Loucy (cell line): ENCODE measurements around the gene CCDC88C.
"Not testable (repeated sequence)": the region's sequence is repeated elsewhere in the genome, so short reads cannot be mapped to it uniquely, and the experiment has no call there.

Experiments used
- H2AFZ ChIP-seq: fragments of 200-600 bp; sonication (generic); 2 replicates; pipeline ENCODE4 v1.6.0; 2016; ENCODE audit warnings: antibody characterized with exemption, mild to moderate bottlenecking, low read length, moderate library complexity
- H3F3A ChIP-seq: fragments of 200-600 bp; 2 replicates; pipeline ENCODE4 v1.6.0; 2016; ENCODE audit warnings: antibody characterized with exemption, low read depth, mild to moderate bottlenecking
- H3K27me3 ChIP-seq: fragments of 200-600 bp; sonication (generic); 2 replicates; pipeline ENCODE4 v1.6.1; 2014; ENCODE audit warnings: low read length, mild to moderate bottlenecking; ENCODE audit not compliant: insufficient read depth, poor library complexity, severe bottlenecking
- H3K36me3 ChIP-seq: fragments of 200-600 bp; sonication (generic); 2 replicates; pipeline ENCODE4 v1.6.1; 2016; ENCODE audit warnings: low read length; ENCODE audit not compliant: insufficient read depth
- H3K4me1 ChIP-seq: fragments of 200-600 bp; sonication (generic); 2 replicates; pipeline ENCODE4 v1.5.1; 2014; ENCODE audit warnings: low read length, mild to moderate bottlenecking; ENCODE audit not compliant: insufficient read depth, poor library complexity, severe bottlenecking
- H3K4me2 ChIP-seq: fragments of 200-600 bp; sonication (generic); 2 replicates; pipeline ENCODE4 v1.6.0; 2014; ENCODE audit warnings: antibody characterized with exemption, low read length, low read depth, mild to moderate bottlenecking; ENCODE audit not compliant: poor library complexity, severe bottlenecking
- H3K4me3 ChIP-seq: fragments of 200-600 bp; sonication (generic); 2 replicates; pipeline ENCODE4 v1.5.1; 2014; ENCODE audit warnings: low read length, mild to moderate bottlenecking, mixed read lengths; ENCODE audit not compliant: poor library complexity, severe bottlenecking
- H3K79me2 ChIP-seq: fragments of 200-600 bp; sonication (generic); 2 replicates; pipeline ENCODE4 v1.6.1; 2014; ENCODE audit warnings: low read length; ENCODE audit not compliant: insufficient read depth
- H3K9ac ChIP-seq: fragments of 200-600 bp; sonication (generic); 2 replicates; pipeline ENCODE4 v1.6.0; 2014; ENCODE audit warnings: mild to moderate bottlenecking, low read depth, low read length, moderate library complexity; ENCODE audit not compliant: poor library complexity, severe bottlenecking
- H3K9me2 ChIP-seq: fragments of 200-600 bp; sonication (generic); replicated peaks from 2 replicates; pipeline ENCODE4 v1.6.1; 2016; ENCODE audit warnings: low read depth, low read length, mixed read lengths
- H3K9me3 ChIP-seq: fragments of 200-600 bp; sonication (generic); 2 replicates; pipeline ENCODE4 v1.6.1; 2014; ENCODE audit warnings: mild to moderate bottlenecking, antibody characterized with exemption, low read length, low read depth; ENCODE audit not compliant: insufficient read depth
- H4K20me1 ChIP-seq: fragments of 200-600 bp; sonication (generic); 2 replicates; pipeline ENCODE4 v1.6.0; 2014; ENCODE audit warnings: antibody characterized with exemption, low read length, mild to moderate bottlenecking; ENCODE audit not compliant: insufficient read depth, poor library complexity, severe bottlenecking
- CTCF ChIP-seq: fragments of 200-600 bp; sonication (generic); conservative IDR thresholded peaks from 2 replicates; pipeline ENCODE4 v1.5.1; 2014; ENCODE audit warnings: mild to moderate bottlenecking, antibody characterized with exemption, low read length
- EZH2phosphoT487 ChIP-seq: fragments of 200-600 bp; IDR thresholded peaks from 2 replicates; pipeline ENCODE4 v1.6.1; 2018; ENCODE audit warnings: antibody characterized with exemption, mild to moderate bottlenecking, moderate library complexity, borderline replicate concordance

Gene CCDC88C

GRCh38 chr14:91444335-91445020 is 26.9 kb upstream of the CCDC88C start:
- TF ChIP-seq CTCF (no peak), EZH2phosphoT487 (no peak)
- Histone ChIP-seq H3K9me3 (0 out of 2 replicates have a peak, but pooled peaks cover 4% of the 10 kb centered on the region), H3K27me3 (no peaks in the 10 kb centered on the region), H3K9me2 (no peaks in the 10 kb centered on the region), H2AFZ (no peak overlapping the region), H3K36me3 (no peaks in the 10 kb centered on the region), H3K4me2 (no peak overlapping the region), H3F3A (no peaks in the 10 kb centered on the region), H3K9ac (no peak overlapping the region), H3K4me3 (no peak overlapping the region), H3K4me1 (no peaks in the 10 kb centered on the region), H3K79me2 (no peaks in the 10 kb centered on the region), H4K20me1 (no peaks in the 10 kb centered on the region)

DNA sequence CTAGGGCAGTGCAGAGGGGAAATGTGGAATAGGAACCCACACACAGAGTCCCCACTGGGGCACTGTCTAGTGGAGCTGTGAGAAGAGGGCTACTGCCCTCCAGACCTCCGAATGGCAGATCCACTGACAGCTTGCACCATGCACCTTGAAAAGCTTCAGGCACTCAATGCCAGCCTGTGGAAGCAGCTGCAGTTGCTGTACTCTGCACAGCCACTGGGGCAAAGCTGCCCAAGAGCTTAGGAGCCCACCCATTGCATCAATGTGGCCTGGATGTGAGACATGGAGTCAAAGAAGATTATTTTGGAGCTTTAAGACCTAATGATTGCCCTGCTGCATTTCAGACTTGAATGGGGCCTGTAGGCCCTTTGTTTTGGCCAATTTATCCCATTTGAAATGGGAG is 21.7 kb upstream of the CCDC88C start:
- TF ChIP-seq CTCF = no peak; the same call in 1 of the 2 replicates
- no peak for TF ChIP-seq EZH2phosphoT487

GRCh38 chr14:91438845-91439244 is 21.2 kb upstream of the CCDC88C start:
- Histone ChIP-seq H3K9me3 (peaks cover 11% of the 10 kb centered on the region; the same call in 1 of the 2 replicates), H3K4me3 (no peak overlapping the region), H3K79me2 (no peaks in the 10 kb centered on the region), H3F3A (no peaks in the 10 kb centered on the region), H3K4me2 (no peak overlapping the region), H2AFZ (no peak overlapping the region), H3K4me1 (no peaks in the 10 kb centered on the region), H3K9ac (no peak overlapping the region), H3K36me3 (no peaks in the 10 kb centered on the region), H3K9me2 (no peaks in the 10 kb centered on the region), H4K20me1 (no peaks in the 10 kb centered on the region), H3K27me3 (no peaks in the 10 kb centered on the region)
- TF ChIP-seq CTCF (no peak), EZH2phosphoT487 (no peak)

More for the DNA sequence above, 21.7 kb upstream of the CCDC88C start:
- no peaks in the 10 kb centered on the region for H3K9me2 ChIP-seq
- H2AFZ ChIP-seq = no peak overlapping the region
- no peaks in the 10 kb centered on the region for H3K79me2 ChIP-seq
- no peaks in the 10 kb centered on the region for H3K27me3 ChIP-seq
- no peak overlapping the region for H3K4me2 ChIP-seq
- H3K4me1 ChIP-seq = no peaks in the 10 kb centered on the region
- H3K4me3 ChIP-seq = no peak overlapping the region
- H3K9me3 ChIP-seq = peaks cover 11% of the 10 kb centered on the region; the same call in 1 of the 2 replicates
- H3K9ac ChIP-seq = no peak overlapping the region
- H3F3A ChIP-seq = no peaks in the 10 kb centered on the region
- H4K20me1 ChIP-seq = no peaks in the 10 kb centered on the region
- no peaks in the 10 kb centered on the region for H3K36me3 ChIP-seq

DNA sequence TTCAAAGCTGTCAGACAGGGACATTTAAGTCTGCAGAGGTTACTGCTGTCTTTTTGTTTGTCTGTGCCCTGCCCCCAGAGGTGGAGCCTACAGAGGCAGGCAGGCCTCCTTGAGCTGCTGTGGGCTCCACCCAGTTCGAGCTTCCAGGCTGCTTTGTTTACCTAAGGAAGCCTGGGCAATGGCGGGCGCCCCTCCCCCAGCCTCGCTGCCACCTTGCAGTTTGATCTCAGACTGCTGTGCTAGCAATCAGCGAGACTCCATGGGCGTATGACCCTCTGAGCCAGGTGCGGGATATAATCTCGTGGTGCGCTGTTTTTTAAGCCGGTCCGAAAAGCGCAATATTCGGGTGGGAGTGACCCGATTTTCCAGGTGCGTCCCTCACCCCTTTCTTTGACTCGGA is 18.6 kb upstream of the CCDC88C start:
- H3K9me2 ChIP-seq, H3K9ac ChIP-seq, H3K36me3 ChIP-seq, H3K4me2 ChIP-seq, H3K79me2 ChIP-seq, H3K4me1 ChIP-seq, H3K4me3 ChIP-seq, H4K20me1 ChIP-seq, H2AFZ ChIP-seq, H3K27me3 ChIP-seq, H3F3A ChIP-seq: not testable (repeated sequence)
- peaks cover 11% of the 10 kb centered on the region; the same call in 1 of the 2 replicates for H3K9me3 ChIP-seq
